Measurements from ENCODE around the gene PFKFB3. TPM values are rescaled to one million over a fixed set of nuclear protein-coding genes. Genes with fewer than 3 reads are reported as not detected.
"Not testable (repeated sequence)": the region's sequence is repeated elsewhere in the genome, so short reads cannot be mapped to it uniquely, and the experiment has no call there.

Gene PFKFB3
- total and polyA plus RNA-seq, 10 donors: 6.3 to 227 (median 113) TPM

- peak; percentile 42 to 62 (median 58) for TF ChIP-seq POLR2AphosphoS5 (IDR thresholded peaks at IDR 0.05)
- TF ChIP-seq POLR2A (IDR thresholded peaks at IDR 0.05): no peak
- H3K27ac ChIP-seq: peak overlapping the region in 5 of 8 donors; percentile 22 to 53 (median 43)
- 70 to 80% (median 78%) methylated on average over 4 to 16 of the region's 16 CpGs for WGBS, 5 donors
These were observed 20.2 kb upstream of the PFKFB3 start for GRCh38 chr10:6182454-6183098.

GRCh38 chr10:6185039-6185716 is 17.6 kb upstream of the PFKFB3 start:
- Histone ChIP-seq H3K36me3 (no peaks in the 10 kb centered on the region), H3K4me3 (no peak overlapping the region), H3K9me3 (no peaks in the 10 kb centered on the region), H3K4me1 (peaks cover 4 to 59% (median 32%) of the 10 kb centered on the region in 6 donors), H3K27ac (peak overlapping the region in 7 of 8 donors; percentile 7 to 71 (median 52)), H3K27me3 (replicated peaks in 1 of 7) (no peaks in the 10 kb centered on the region)
- TF ChIP-seq POLR2A (IDR thresholded peaks at IDR 0.05) (no peak), CTCF (IDR thresholded peaks at IDR 0.05 in 8 of 11, conservative IDR thresholded peaks at IDR 0.05 in 3 of 11) (no peak), POLR2AphosphoS5 (IDR thresholded peaks at IDR 0.05) (no peak)
- intact Hi-C loops (cut with DNase I; ENCODE audit: low total_unique reads): no loop called here
- peak; percentile 64 for DNase-seq
- WGBS, 5 donors: 77 to 84% (median 79%) methylated on average over 17 to 18 of the region's 18 CpGs

More at GRCh38 chr10:6182454-6183098, 20.2 kb upstream of the PFKFB3 start:
- H3K4me3 ChIP-seq: no peak overlapping the region
- peak; percentile 74 for DNase-seq
- H3K27me3 ChIP-seq (replicated peaks in 1 of 7): no peaks in the 10 kb centered on the region
- intact Hi-C loops (cut with DNase I; ENCODE audit: low total_unique reads): no loop called here
- H3K4me1 ChIP-seq: peaks cover 4 to 55% (median 27%) of the 10 kb centered on the region in 6 donors
- H3K9me3 ChIP-seq: no peaks in the 10 kb centered on the region
- H3K36me3 ChIP-seq: no peaks in the 10 kb centered on the region

- H3K27ac ChIP-seq: peak overlapping the region in 2 of 8 donors; percentile 33 to 59
- H3K36me3 ChIP-seq: no peaks in the 10 kb centered on the region
- H3K27me3 ChIP-seq (replicated peaks in 1 of 7): no peaks in the 10 kb centered on the region
- intact Hi-C loops (cut with DNase I; ENCODE audit: low total_unique reads): no loop called here
- H3K9me3 ChIP-seq: no peaks in the 10 kb centered on the region
- TF ChIP-seq POLR2AphosphoS5 (IDR thresholded peaks at IDR 0.05) (no peak), POLR2A (IDR thresholded peaks at IDR 0.05) (no peak), CTCF (IDR thresholded peaks at IDR 0.05 in 8 of 11, conservative IDR thresholded peaks at IDR 0.05 in 3 of 11) (no peak)
- WGBS, 5 donors: 83 to 90% (median 88%) methylated on average over 9 of the region's 9 CpGs
- DNase-seq: no peak
- H3K4me1 ChIP-seq: peaks cover 4 to 76% (median 43%) of the 10 kb centered on the region in 6 donors
- H3K4me3 ChIP-seq: no peak overlapping the region
These were observed 15.9 kb upstream of the PFKFB3 start for GRCh38 chr10:6186894-6187256.

- Histone ChIP-seq H3K9me3 (no peaks in the 10 kb centered on the region), H3K27me3 (replicated peaks in 1 of 7) (no peaks in the 10 kb centered on the region), H3K4me1 (peaks cover 4 to 76% (median 41%) of the 10 kb centered on the region in 6 donors), H3K36me3 (no peaks in the 10 kb centered on the region), H3K27ac (peak overlapping the region in 2 of 8 donors; percentile 72), H3K4me3 (no peak overlapping the region)
- intact Hi-C loops (cut with DNase I; ENCODE audit: low total_unique reads): no loop called here
- 69 to 88% (median 85%) methylated on average over 6 of the region's 6 CpGs for WGBS, 5 donors
- no peak for TF ChIP-seq POLR2A (IDR thresholded peaks at IDR 0.05)
- TF ChIP-seq CTCF (IDR thresholded peaks at IDR 0.05 in 8 of 11, conservative IDR thresholded peaks at IDR 0.05 in 3 of 11): no peak
- DNase-seq: no peak
These were observed 15.5 kb upstream of the PFKFB3 start for GRCh38 chr10:6187278-6187677.

GRCh38 chr10:6190033-6190432 is 12.7 kb upstream of the PFKFB3 start:
- H3K36me3 ChIP-seq; intact Hi-C loops (cut with DNase I; ENCODE audit: low total_unique reads); H3K4me3 ChIP-seq; DNase-seq; H3K27ac ChIP-seq; H3K27me3 ChIP-seq (replicated peaks in 1 of 7); H3K9me3 ChIP-seq: not testable (repeated sequence)
- 89 to 94% (median 93%) methylated on average over 9 of the region's 9 CpGs for WGBS, 5 donors
- H3K4me1 ChIP-seq: peaks cover 6 to 79% (median 34%) of the 10 kb centered on the region in 6 donors

Data from spleen (tissue), 11 donors.